SK-MEL-5 (cell line): Measurements from ENCODE around the gene ZCCHC7. TPM values are rescaled to one million over a fixed set of nuclear protein-coding genes. Genes with fewer than 3 reads are reported as not detected.
A peak's percentile ranks its signal among the peaks of the same experiment; 100 is the strongest.
"Not testable (repeated sequence)": the region's sequence is repeated elsewhere in the genome, so short reads cannot be mapped to it uniquely, and the experiment has no call there.

Experiments
- DNase-seq: peaks from one replicate; pipeline ENCODE4 v3.0.0-alpha.2; 2016; ENCODE audit warnings: low read depth, low spot score
- in situ Hi-C: cut with HindIII; loops from 2 replicates; pipeline ENCODE4 v1.10.0; 2016; ENCODE audit warnings: low sequenced_read_pairs, high pct_unique_total_duplicates, low pct_unique_long_range_greater_than_20kb
- total RNA-seq: library from RNA; depleted of rRNA; stranded (reverse); fragments of >200 nt; shearing (Covaris generic); gene quantifications from 2 replicates; pipeline ENCODE4 v1.2.3, GENCODE V29; 2014

ZCCHC7 gene
- total RNA-seq, 1 experiment from 2014 or later = 11.3 TPM

DNA sequence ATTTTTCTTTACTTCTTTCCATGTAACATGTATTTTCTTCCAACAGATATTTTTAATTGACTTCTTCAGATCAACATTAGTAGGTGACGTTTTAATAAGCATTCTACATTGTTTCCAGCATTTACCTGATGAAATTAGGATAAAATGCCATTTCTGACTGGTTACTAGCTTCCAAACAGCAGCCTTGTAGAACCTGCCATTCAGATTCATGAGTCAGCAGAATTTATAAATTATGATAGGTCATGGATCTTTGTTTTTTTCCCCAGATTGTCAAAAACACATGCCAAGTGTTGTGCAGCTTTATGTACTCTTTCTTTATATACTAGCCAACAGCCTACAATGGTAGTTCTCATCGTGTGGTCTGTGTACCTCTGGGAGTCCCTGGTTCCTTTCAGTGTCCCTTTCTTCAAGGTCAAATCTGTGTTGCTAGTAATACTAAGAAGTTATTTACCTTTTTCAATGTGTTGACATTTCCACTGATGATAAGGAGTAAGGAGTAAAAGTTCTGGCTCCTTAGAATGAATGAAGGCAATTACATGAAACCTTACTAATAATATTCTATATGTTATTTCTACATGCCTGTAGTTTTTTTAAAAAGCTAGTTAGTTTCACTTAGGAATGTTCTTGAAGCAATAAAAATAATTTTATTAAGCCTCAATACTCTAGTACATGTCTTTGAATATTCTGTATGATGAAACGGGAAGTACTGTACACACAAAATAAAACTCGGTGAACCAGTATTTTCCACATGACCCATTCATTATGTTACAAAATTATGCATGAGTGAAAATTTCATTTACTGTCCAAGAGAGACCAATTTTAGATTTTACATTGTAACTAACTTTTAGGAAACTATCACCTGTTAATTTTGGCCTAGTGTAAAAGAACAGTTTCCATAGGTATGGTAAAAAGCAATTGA, 135.8 kb downstream of the ZCCHC7 start:
- in situ Hi-C loops = no loop called here
- DNase-seq = no peak

DNA sequence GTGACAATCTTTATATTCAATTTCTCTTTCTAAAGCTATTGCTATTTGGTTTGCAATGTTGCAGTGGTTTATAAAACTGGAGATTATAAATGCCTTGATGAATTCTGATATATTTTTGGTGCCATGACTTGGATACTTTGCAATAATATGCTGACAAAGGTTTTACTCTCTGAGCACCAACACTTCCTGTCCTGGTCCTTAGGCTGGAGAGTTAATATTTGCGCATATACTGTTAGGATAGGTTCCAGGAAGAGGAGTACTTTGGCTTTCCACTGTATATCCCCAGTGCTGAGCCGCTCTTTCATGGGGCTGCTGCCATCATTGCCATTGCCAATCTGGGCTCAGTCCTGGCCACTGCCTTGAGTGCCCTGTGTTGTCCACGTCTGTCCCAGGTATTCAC, 139.6 kb downstream of the ZCCHC7 start:
- DNase-seq = no peak
- in situ Hi-C loops = no loop called here

DNA sequence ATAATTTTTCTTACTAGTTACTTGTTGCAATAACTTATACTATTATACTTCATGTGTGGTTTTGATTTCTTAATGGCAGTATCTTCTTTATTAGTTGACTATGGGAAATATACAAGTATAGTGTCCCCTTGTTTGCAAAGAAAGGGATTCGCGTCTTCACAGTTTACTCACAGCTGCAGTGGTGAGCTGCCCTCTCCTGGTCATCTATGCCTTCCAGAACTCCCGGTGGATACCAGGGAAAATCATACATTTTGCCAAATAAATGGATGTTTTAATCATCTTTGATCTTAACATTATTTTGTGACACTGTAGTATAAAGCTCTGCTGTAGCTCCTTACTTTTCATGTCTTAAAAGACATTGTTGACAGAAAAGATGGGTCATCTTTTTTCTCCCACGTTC, 142.0 kb downstream of the ZCCHC7 start:
- DNase-seq = peak; percentile 49
- in situ Hi-C loops = no loop called here

DNA sequence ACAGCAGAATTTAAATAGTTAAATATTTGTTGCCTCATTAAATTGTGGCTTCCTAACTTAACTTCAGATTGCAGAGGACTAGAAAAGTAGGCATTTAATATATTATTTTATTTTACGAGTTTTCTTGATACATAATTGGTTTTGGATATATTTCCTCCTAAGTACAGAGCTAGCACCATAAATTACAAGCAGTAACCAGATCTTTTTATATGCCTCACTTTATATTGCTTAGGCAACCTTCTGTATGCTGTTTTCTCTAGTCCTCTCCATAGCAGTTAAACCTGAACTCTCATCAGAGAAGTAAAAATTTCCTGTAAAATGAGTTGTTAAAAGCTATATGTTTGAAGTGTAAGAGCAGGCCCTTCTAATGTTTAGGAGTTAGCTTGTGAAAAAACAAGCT, 144.2 kb downstream of the ZCCHC7 start:
- in situ Hi-C loops = no loop called here
- no peak for DNase-seq

DNA sequence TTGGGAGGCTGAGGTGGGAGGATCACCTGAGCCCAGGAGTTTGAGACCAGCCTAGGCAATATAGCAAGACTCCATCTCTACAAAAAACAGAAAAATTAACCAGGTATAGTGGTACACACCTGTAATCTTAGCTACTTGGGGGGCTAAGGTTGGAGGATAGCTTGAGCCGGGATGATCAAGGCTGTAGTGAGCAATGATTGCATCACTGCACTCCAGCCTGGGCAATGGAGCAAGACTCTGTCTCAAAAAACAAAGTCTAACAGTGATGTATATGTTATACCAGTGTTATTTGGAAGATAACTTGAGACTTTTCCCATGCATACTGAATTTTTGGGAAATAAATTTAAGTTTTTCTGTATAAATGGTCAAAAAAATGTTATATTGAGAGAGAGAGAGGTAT, 146.3 kb downstream of the ZCCHC7 start:
- in situ Hi-C loops = no loop called here
- DNase-seq = no peak

DNA sequence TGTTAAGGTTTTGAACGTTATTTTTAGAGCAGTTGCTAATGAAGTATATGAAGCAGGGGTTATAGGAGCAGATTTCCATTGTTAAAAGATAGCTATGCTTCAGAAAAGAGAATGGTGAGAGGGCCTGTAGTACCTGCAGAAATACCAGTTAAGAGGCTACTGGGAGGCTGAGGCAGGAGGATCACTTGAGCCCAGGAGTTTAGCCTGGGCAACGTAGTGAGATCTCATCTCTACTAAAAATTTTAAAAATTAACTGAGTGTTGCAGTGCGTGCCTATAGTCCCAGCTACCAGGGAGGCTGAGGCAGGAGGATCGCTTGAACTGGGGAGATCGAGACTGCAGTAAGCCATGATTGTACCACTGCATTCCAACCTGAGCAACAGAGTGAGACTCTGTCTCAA, 148.8 kb downstream of the ZCCHC7 start:
- in situ Hi-C loops = no loop called here
- DNase-seq = no peak

DNA sequence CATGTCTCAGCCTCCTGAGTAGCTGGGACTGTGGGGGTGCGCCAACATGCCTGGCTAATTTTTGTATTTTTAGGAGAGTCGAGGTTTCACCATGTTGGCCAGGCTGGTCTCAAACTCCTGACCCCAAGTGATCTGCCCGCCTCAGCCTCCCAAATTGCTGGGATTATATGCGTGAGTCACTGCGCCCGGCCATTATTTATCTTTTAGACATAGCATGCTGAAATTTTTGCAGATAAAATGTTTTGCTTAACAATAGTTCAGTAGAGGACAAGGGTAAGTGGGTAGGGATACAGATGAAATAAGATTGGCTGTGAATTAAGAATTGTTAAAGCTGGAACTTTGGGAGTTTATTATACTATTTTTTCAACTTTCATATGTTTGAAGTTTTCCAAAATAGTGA, 151.3 kb downstream of the ZCCHC7 start:
- no peak for DNase-seq
- in situ Hi-C loops = no loop called here

DNA sequence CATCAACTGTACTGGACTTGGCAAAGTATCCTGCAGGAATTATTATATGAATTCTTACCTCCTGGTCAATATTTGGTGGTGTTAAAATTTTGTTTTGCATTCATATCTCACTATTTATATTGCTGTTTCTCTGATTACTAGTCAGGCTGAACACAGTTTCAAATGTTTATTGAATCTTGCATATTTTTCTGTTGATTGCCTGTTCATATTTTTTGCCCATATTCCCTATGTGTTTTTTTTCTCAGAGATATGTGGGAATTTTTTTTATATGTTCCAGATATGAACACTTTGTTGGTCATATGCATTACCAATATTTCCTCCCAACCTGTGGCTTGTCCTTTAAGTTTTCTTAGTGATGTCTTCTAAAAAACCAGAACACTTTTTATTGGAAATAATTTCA, 153.2 kb downstream of the ZCCHC7 start:
- no peak for DNase-seq
- in situ Hi-C loops = no loop called here

DNA sequence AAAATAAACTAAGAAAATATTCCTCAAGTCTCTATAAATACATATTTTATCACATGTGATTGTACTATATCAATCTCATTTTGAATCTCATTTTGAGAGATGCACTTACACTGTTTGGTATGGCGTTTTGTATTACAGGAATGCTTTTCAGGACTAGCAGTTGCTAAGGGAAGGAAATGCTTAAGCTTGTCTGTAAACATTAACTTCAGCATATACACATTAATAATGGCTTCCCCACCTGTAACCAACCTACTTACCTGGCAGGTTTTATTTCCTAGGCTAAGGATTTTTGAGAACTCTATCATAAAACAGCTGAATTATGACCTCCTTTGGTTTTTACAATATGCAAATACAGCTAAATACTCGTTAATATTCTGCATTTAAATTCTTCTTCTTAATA, 161.2 kb downstream of the ZCCHC7 start:
- no peak for DNase-seq
- in situ Hi-C loops = no loop called here

DNA sequence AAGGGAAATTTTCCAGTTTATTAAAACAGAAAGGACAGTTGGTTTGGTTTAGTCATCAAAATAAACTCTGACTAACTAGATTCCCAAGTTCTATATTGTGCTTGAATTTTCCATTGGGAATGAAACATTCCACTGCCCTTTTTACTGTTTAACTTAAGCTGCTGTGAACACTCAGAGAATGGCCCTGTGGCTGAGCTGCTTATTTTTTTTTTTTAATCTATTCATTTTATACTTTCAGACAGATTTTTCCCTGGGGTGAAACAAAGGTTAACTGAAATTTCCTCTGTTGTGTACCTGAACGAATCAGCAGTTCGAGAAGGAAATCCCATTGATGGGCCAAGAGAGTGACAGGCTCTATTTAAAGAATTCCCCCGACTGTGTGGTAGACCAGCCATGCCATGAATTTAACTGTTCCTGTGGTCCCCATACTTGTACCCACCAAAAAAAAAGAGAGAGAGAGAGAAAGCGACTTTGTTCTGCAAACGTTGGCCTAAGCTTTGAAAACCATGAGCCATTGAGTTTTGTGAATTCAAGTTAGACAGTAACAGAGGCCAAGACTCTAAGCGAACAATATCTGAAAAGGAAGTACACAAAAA, 163.5 kb downstream of the ZCCHC7 start:
- in situ Hi-C loops = no loop called here
- no peak for DNase-seq

DNA sequence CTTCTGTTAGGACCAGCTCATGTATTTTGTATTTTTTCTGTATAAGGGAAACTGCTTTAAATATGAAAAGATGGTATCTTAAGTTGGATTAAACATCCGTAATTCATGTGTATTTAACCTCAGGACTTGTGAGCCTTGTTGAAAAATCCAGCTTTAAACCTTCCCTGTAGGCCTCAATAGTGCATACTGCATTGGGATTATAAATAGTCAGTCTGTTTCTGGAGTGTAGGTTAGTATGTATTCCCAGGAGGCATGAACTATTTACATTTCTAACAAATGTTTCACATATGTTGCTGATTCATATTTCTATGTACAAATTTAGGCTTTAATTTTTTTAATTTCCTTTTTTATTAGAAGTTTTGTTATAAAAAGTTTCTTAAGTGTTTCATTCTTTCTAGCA, 164.3 kb downstream of the ZCCHC7 start:
- peak; percentile 17 for DNase-seq
- in situ Hi-C loops = no loop called here

DNA sequence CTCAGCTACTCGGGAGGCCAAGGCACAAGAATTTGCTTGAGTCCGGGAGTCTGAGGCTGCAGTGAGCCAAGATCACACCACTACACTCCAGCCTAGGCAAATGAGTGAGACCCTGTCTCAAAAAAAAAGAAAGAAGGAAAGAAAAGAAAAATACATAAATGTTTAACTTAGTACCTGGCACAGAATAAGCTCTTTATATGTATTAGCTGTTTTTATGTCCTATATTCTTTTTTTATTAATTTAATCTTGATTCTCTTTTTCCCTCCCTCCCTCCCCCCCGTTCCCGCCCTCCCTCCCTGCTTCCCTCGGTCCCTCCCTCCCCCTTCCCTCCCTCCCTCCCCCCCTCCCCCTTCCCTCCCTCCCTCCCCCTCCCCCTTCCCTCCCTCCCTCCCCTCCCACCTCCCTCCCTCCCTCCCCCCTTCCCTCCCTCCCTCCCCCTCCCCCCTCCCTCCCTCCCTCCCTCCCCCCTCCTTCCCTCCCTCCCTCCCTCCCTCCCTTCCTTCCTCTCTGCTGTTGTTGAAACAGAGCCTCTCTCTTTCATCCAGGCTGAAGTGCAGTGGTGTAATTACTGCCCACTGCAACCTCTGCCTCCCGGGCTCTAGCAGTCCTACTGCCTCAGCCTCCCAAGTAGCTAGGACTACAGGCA, 166.3 kb downstream of the ZCCHC7 start:
- no peak for DNase-seq
- in situ Hi-C loops = no loop called here

DNA sequence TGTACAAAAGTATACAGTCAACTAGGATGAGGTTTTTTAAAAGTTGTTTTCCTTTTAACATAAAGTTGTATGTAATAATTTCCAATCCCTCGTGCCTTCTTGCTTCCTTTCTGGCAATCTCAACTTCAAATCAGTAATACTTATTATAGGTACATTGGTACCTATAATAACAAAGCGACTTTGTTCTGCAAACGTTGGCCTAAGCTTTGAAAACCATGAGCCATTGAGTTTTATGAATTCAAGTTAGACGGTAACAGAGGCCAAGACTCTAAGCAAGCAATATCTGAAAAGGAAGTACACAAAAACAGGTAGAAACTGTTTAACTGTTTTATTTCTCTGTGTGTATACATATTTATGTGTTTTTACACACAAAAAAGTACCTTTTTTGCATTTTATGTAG, 166.9 kb downstream of the ZCCHC7 start:
- in situ Hi-C loops = no loop called here
- DNase-seq = no peak

DNA sequence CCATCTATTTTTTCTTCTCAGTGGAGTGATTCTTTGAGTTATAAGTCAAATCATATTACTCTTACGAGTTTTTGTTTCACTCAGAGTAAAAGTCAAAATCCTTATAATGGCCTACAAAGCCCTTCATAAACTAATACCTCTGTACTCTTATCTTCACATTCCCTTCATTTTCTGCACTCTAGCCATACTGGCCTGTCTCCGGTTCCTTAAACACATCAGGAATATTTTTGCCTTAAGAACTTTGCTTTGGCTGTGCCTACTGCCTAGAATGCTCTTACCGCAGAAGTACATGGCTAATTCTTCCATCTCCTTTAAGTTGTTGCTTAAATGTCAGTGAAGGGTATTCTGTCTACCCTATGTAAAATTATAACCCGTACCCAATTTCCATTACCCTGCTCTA, 169.3 kb downstream of the ZCCHC7 start:
- no peak for DNase-seq
- in situ Hi-C loops = no loop called here

DNA sequence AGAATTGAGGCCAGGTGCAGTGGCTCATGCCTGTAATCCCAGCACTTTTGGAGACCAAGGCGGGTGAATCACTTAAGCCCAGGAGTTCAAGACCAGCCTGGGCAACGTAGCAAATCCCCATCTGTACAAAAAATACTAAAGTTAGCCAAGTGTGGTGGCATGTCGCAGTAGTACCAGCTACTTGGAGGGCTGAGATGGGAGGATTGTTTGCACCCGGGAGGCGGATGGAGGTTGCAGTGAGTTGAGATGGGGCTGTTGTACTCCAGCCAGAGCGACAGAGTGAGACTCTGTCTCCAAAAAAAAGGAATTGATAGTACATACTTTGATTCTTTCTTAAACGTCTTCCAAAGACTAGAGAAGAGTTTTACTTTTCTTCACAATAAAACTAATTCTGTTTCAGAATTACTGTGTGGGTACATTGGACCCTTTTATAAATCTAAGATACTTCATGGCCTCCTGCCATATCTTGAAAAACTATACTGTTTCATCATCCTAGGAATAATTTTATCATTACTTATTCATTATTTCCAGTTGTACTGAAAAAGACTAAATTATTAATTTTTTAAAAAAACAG, 170.1 kb downstream of the ZCCHC7 start:
- DNase-seq = no peak
- in situ Hi-C loops = no loop called here

DNA sequence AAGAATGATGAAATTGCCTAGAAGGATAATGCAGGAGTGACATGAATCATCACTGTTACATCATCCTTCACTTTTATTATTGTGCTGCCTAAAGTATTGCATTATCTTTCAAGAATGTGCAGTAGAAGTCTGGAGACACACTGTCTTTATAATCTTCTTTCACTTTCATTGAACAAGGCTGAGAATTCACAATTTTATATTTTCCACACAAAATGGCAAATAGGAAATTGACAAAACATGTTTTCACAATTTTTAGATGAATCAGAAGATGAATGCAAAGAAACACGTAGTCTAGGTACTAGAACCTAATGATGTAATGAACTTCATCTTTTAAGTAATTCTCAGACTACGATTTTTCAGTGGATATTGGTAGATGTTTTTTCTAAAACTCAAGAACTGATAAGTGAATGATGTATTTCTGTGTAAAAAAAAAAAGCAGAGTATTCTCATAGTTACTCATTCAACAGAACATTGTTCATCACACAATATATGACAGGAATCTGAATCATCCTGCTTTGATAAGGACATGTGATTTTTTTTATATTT, 170.6 kb downstream of the ZCCHC7 start:
- DNase-seq = no peak
- in situ Hi-C loops = no loop called here

DNA sequence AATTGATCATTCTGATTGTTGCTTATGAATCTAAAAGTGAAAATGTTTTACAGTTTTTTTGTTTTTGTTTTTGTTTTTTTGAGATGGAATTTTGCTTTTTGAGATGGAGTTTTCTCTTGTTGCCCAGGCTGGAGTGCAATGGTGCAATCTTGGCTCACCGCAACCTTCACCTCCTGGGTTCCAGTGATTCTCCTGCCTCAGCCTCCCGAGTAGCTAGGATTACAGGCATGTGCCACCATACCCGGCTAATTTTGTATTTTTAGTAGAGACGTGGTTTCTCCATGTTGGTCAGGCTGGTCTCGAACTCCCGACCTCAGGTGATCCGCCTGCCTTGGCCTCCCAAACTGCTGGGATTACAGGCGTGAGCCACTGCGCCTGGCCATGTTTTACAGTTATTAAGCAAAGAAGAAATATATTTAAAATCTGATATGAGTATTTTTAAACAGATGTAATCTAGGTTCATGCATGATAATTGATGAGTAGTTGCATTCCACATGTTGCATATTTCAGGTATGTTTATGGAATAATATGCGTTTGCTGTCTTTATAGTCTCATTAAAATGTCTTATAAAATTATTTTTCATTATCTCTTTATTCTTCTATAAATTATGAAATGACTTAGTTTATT, 171.4 kb downstream of the ZCCHC7 start:
- DNase-seq, in situ Hi-C loops: not testable (repeated sequence)

DNA sequence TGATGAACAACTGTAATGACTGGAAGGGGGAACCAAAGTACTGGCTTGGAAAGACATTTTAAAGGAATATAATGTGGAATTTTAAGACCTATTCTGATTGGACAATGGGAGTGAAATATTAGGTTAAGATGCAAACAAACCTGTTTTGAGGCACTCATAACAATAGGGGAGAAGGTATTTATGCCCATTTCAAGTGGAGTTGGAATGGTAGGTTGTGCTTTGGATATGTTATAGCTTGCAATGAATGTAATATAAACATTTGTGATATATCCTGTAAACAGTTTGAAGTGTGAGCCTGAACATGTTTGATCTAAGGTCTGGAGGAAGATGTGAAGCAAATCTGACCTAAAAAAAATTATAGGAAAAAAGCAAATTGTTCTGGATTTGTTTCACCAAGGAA, 172.5 kb downstream of the ZCCHC7 start:
- in situ Hi-C loops = no loop called here
- DNase-seq = no peak
